Activated CD8-positive, alpha-beta memory T cell treated with anti-CD3 and anti-CD28 coated beads, Interleukin-2, amount 50 U/mL, for 24 hours (primary cell): ENCODE results near the gene FLNC.

Experiments
- DNase-seq: peaks from one replicate; pipeline ENCODE4 v3.0.0-alpha.2; 2020; ENCODE audit errors: extremely low read depth

The FLNC gene

GRCh38 chr7:128830231-128831177 lies at the start of gene FLNC:
Gene FLNC, plus strand, starts transcription at chr7:128830406. Its CDS starts 232 bp downstream, at chr7:128830638.
- DNase-seq: no peak

GRCh38 chr7:128781126-128781525 lies 49.1 kb upstream of the FLNC start:
- no peak for DNase-seq

- no peak for DNase-seq
Measured at GRCh38 chr7:128781851-128782250, 48.4 kb upstream of the FLNC start.

- no peak for DNase-seq
Measured at GRCh38 chr7:128783143-128783861, 46.9 kb upstream of the FLNC start.

- DNase-seq: no peak
Measured at GRCh38 chr7:128785738-128786137, 44.5 kb upstream of the FLNC start.

GRCh38 chr7:128788446-128789412 lies 41.5 kb upstream of the FLNC start:
- no peak for DNase-seq

- DNase-seq: no peak
Measured at GRCh38 chr7:128790315-128791041, 39.7 kb upstream of the FLNC start.

GRCh38 chr7:128791121-128791971 lies 38.9 kb upstream of the FLNC start, which contains the start of gene CCDC136:
Gene CCDC136, plus strand, starts transcription at chr7:128791968. Its CDS starts 444 bp downstream, at chr7:128792412.
- peak; percentile 18 for DNase-seq

- DNase-seq: no peak
Measured at GRCh38 chr7:128791972-128792327, 38.3 kb upstream of the FLNC start.

- DNase-seq: no peak
Measured at GRCh38 chr7:128792471-128793180, 37.6 kb upstream of the FLNC start.

- DNase-seq: no peak
Measured at GRCh38 chr7:128793181-128793547, 37.0 kb upstream of the FLNC start.

- no peak for DNase-seq
Measured at GRCh38 chr7:128794020-128794419, 36.2 kb upstream of the FLNC start.

- no peak for DNase-seq
Measured at GRCh38 chr7:128794436-128794835, 35.8 kb upstream of the FLNC start.

- no peak for DNase-seq
Measured at GRCh38 chr7:128795129-128795528, 35.1 kb upstream of the FLNC start.

- no peak for DNase-seq
Measured at GRCh38 chr7:128796327-128796726, 33.9 kb upstream of the FLNC start.

- no peak for DNase-seq
Measured at GRCh38 chr7:128799451-128799850, 30.8 kb upstream of the FLNC start.

GRCh38 chr7:128800567-128800966 lies 29.6 kb upstream of the FLNC start:
- no peak for DNase-seq

- no peak for DNase-seq
Measured at GRCh38 chr7:128801003-128801402, 29.2 kb upstream of the FLNC start.

- DNase-seq: no peak
Measured at GRCh38 chr7:128801667-128802418, 28.4 kb upstream of the FLNC start.
